Stimulated activated CD4-positive, alpha-beta T cell treated with anti-CD3 and anti-CD28 coated beads, Interleukin-12 subunit alpha, Interleukin-12 subunit beta, amount 100 ng/mL, for 24 hours (primary cell): ENCODE data around the gene MID1.

ENCODE experiments used
- DNase-seq, 2 experiments: peaks; one replicate each; pipeline ENCODE4 v3.0.0-alpha.2; 2020; ENCODE audit warnings: low read depth in 2 of 2

Gene MID1

GRCh38 chrX:10620121-10620699 is at the start of gene MID1:
TSS of gene MID1 (minus strand) at chrX:10620585. CDS start at chrX:10567547, 53,038 bp downstream.
- DNase-seq = no peak

GRCh38 chrX:10667143-10667542 is 46.8 kb upstream of the MID1 start:
- DNase-seq = no peak

GRCh38 chrX:10666102-10666501 is 45.7 kb upstream of the MID1 start:
- DNase-seq = no peak

GRCh38 chrX:10665681-10666080 is 45.3 kb upstream of the MID1 start:
- DNase-seq = no peak

- DNase-seq = no peak
Observed at GRCh38 chrX:10660171-10660570, 39.8 kb upstream of the MID1 start.

GRCh38 chrX:10656214-10656613 is 35.8 kb upstream of the MID1 start:
- DNase-seq = no peak

- DNase-seq = no peak
Observed at GRCh38 chrX:10654960-10655359, 34.6 kb upstream of the MID1 start.

- DNase-seq = no peak
Observed at GRCh38 chrX:10653302-10653701, 32.9 kb upstream of the MID1 start.

- no peak for DNase-seq
Observed at GRCh38 chrX:10649265-10649664, 28.9 kb upstream of the MID1 start.

- no peak for DNase-seq
Observed at GRCh38 chrX:10648614-10649013, 28.2 kb upstream of the MID1 start.

GRCh38 chrX:10636851-10637250 is 16.5 kb upstream of the MID1 start:
- no peak for DNase-seq

GRCh38 chrX:10636337-10636736 is 16.0 kb upstream of the MID1 start:
- DNase-seq = no peak

- no peak for DNase-seq
Observed at GRCh38 chrX:10634392-10635161, 14.2 kb upstream of the MID1 start.

- DNase-seq = no peak
Observed at GRCh38 chrX:10633722-10634121, 13.3 kb upstream of the MID1 start.

GRCh38 chrX:10631416-10632145 is 11.2 kb upstream of the MID1 start:
- no peak for DNase-seq

- DNase-seq = no peak
Observed at GRCh38 chrX:10630320-10630719, 9.9 kb upstream of the MID1 start.

- no peak for DNase-seq
Observed at GRCh38 chrX:10629905-10630304, 9.5 kb upstream of the MID1 start.

GRCh38 chrX:10628906-10629305 is 8.5 kb upstream of the MID1 start:
- DNase-seq = no peak

GRCh38 chrX:10622197-10622596 is 1.8 kb upstream of the MID1 start:
- no peak for DNase-seq

GRCh38 chrX:10619425-10620046 is 849 bp downstream of the MID1 start:
- no peak for DNase-seq

- DNase-seq = no peak
Observed at GRCh38 chrX:10618961-10619360, 1.4 kb downstream of the MID1 start.

- no peak for DNase-seq
Observed at GRCh38 chrX:10617999-10618351, 2.4 kb downstream of the MID1 start.
